B cell (primary cell): ENCODE results near the gene UBE2Q1.

Experiments
- CTCF ChIP-seq: fragments of 200-600 bp; IDR thresholded peaks from one replicate; pipeline ENCODE4 v1.8.0; 2022; ENCODE audit warnings: antibody characterized with exemption, mild to moderate bottlenecking
- EZH2 ChIP-seq: IDR thresholded peaks from 2 replicates; pipeline ENCODE4 v1.6.1; 2012; ENCODE audit warnings: borderline replicate concordance, low read depth, mild to moderate bottlenecking, moderate library complexity, low read length; ENCODE audit not compliant: insufficient read depth, poor library complexity, severe bottlenecking

GRCh38 chr1:154556422-154556821 is 2.0 kb downstream of the UBE2Q1 start:
- TF ChIP-seq CTCF (no peak), EZH2 (no peak)
